HL-60 (cell line): Measurements from ENCODE around the gene TUBB4A.

ENCODE experiments used
- DNase-seq, 2 experiments: peaks; one replicate each; pipeline ENCODE4 v3.0.0-alpha.2; 2010 to 2020; ENCODE audit warnings: low read depth in 1 of 2, low spot score in 1 of 2
- H3K27ac ChIP-seq: fragments of 250-450 bp; sonication (Bioruptor Pico); replicated peaks from 2 replicates; pipeline ENCODE4 v1.5.1; 2020; ENCODE audit warnings: mild to moderate bottlenecking, moderate library complexity
- H3K27me3 ChIP-seq: fragments of 250-450 bp; sonication (Bioruptor Pico); 2 replicates; pipeline ENCODE4 v1.5.1; 2021; ENCODE audit warnings: mild to moderate bottlenecking, moderate library complexity; ENCODE audit not compliant: insufficient read depth, poor library complexity, severe bottlenecking
- H3K4me3 ChIP-seq: replicated peaks from 2 replicates; pipeline ENCODE4 v1.5.1; 2011; ENCODE audit warnings: mild to moderate bottlenecking, control low read depth, low read length; ENCODE audit not compliant: insufficient read depth
- CTCF ChIP-seq: IDR thresholded peaks from one replicate; pipeline ENCODE4 v1.5.1; 2011; ENCODE audit warnings: low read length, control low read depth, inconsistent platforms; ENCODE audit not compliant: insufficient read depth
- GABPA ChIP-seq: IDR thresholded peaks from 2 replicates; pipeline ENCODE4 v1.6.1; 2012; ENCODE audit warnings: low read depth
- POLR2AphosphoS5 ChIP-seq: IDR thresholded peaks from 2 replicates; pipeline ENCODE4 v1.6.1; 2012; ENCODE audit warnings: low read depth
- REST ChIP-seq: IDR thresholded peaks from 2 replicates; pipeline ENCODE4 v1.6.1; 2012; ENCODE audit warnings: low read depth; ENCODE audit not compliant: insufficient replicate concordance
- SPI1 ChIP-seq: IDR thresholded peaks from 2 replicates; pipeline ENCODE4 v1.6.1; 2012; ENCODE audit warnings: low read depth, mild to moderate bottlenecking, borderline replicate concordance

TUBB4A gene

GRCh38 chr19:6489278-6490061 lies 12.6 kb downstream of the TUBB4A start:
- no peak overlapping the region for H3K4me3 ChIP-seq
- no peak overlapping the region for H3K27ac ChIP-seq
- no peak for TF ChIP-seq POLR2AphosphoS5
- TF ChIP-seq REST, result no peak
- no peak for TF ChIP-seq CTCF
- no peak for TF ChIP-seq SPI1
- TF ChIP-seq GABPA, result no peak
- DNase-seq, result no peak
- H3K27me3 ChIP-seq, result no peaks in the 10 kb centered on the region

- no peak overlapping the region for H3K27ac ChIP-seq
- no peak for DNase-seq
- no peaks in the 10 kb centered on the region for H3K27me3 ChIP-seq
- TF ChIP-seq REST, result no peak
- TF ChIP-seq CTCF, result no peak
- no peak for TF ChIP-seq POLR2AphosphoS5
- TF ChIP-seq SPI1, result no peak
- TF ChIP-seq GABPA, result no peak
- H3K4me3 ChIP-seq, result no peak overlapping the region
These were observed 17.3 kb downstream of the TUBB4A start for GRCh38 chr19:6484831-6485230.

GRCh38 chr19:6484230-6484629 lies 17.9 kb downstream of the TUBB4A start:
- no peak overlapping the region for H3K4me3 ChIP-seq
- TF ChIP-seq CTCF (no peak), POLR2AphosphoS5 (no peak), REST (no peak), SPI1 (no peak), GABPA (no peak)
- H3K27ac ChIP-seq, result no peak overlapping the region
- no peaks in the 10 kb centered on the region for H3K27me3 ChIP-seq
- DNase-seq, result no peak
